NOMO-1 treated with dmso at 0.1 percent for 144 hours (cell line): ENCODE data around the gene VIPR1.

ENCODE experiments used
- DNase-seq: peaks from one replicate; lab custom pipeline; 2025; ENCODE audit not compliant: unreplicated experiment; lab: John Stamatoyannopoulos, UW

The VIPR1 gene

GRCh38 chr3:42493126-42493797, 9.2 kb upstream of the VIPR1 start:
- no peak for DNase-seq

DNA sequence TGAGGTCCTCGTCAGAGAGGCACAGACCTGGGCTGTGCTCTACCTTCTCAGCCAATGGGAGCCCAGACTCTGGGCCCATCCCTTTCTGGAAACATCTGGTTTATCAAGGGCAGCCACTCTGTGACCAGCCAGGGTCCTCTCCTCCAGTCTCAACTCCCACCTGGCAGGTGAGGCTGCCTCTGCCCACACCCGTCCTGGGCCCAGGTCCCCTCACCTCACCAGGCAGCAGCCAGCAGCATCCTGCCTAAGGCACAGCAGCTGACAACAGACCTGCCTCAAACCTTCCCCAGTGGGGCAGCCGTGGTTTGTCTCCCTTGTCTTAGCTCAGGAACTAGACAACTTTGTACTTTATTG, 8.7 kb upstream of the VIPR1 start:
- DNase-seq = no peak

DNA sequence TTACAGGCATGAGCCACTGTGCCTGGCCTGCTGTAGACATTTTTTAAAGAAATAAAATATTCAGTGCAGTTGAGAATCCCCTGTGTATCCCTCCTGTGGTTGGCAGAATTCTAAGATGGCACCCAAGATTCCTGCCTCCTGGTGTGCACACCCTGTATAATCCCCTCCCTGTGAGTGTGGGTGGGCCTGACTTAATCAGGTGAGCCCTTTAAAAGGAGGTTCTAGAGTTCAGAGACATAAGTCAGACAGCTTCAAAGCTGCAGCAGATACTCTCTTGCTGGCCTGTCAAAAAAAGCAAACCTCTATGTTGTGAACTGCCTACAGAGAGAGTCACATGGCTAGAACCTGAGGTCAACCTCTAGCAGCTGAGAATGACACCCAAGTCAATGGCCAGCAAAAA, 7.0 kb upstream of the VIPR1 start:
- DNase-seq = no peak

DNA sequence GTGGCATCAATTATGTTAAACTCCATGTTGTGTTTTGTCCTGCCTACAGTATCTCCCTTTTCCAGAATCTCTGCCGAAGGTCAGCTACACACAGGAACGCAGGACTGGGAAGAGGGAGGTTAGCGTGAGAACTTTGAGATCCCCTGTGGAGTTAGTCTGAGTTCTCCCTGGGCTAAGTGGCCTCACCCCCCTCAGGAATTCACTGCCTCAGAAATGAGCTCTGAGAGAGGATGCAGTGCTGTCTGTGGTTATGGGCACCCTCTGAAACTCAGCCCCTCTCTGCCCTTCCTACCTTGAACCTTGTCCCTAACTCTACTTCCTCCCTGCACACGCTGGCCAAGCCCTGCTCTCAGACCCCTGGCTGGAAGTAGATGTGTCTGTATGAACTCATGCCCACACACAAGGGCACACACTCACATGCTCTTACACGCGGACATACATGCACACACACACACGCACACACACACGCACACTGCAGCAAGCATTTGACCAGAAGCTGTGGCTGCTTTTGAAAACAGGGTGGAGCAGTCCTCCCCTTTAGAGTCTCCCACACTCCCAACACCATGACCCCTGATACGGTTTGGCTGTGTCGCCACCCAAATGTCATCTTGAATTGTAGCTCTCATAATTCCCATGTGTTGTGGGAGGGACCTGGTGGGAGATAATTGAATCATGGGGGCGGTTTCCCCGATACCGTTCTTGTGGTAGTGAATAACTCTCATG, 5.3 kb upstream of the VIPR1 start:
- DNase-seq = no peak

DNA sequence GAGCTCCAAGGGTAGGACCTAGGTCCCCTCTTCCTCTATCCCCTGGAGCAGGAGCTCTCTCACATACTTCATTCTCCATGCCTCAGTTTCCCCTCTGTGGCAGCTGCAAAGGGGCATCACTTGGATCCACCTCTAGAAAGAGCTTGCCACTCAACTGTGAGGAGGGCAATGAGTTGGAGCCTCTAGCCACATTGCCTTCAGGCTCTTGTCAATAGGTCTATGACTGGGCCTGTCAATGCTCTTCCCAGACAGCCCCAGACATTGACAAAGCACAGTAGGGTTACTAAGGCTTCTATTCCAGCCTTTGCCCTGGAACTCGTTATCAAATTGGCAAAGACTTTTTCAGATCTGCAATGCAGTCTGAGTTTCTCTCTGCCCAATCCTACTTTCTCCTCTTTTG, 4.4 kb upstream of the VIPR1 start:
- no peak for DNase-seq

- DNase-seq = no peak
These were observed 3.5 kb upstream of the VIPR1 start for GRCh38 chr3:42498791-42499477.

GRCh38 chr3:42499478-42499871, 3.0 kb upstream of the VIPR1 start:
- no peak for DNase-seq

GRCh38 chr3:42500091-42500490, 2.4 kb upstream of the VIPR1 start:
- DNase-seq = no peak

DNA sequence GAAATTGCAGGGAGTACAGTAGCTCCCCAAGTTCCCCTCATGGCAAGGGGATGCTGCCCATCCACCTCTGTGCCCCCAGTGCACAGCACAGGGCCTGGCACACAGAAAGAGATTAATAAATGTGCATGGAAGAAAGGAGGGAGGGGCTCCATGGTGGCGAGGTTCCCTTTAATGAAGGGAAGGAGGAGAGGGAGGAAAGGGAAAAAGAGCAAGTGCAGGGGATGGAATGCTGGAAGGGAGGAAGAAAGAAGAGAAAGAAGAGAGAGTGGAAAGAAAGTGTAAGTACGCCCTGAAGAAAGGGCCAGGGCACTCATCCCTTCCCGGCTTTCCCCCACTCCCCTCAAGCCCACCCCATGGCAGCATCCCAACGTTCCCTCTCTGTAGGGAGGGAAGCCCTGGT, 1.5 kb upstream of the VIPR1 start:
- DNase-seq = no peak

GRCh38 chr3:42501321-42501680, 1.1 kb upstream of the VIPR1 start:
- no peak for DNase-seq

GRCh38 chr3:42501681-42502428, 588 bp upstream of the VIPR1 start:
- peak; percentile 42 for DNase-seq

DNA sequence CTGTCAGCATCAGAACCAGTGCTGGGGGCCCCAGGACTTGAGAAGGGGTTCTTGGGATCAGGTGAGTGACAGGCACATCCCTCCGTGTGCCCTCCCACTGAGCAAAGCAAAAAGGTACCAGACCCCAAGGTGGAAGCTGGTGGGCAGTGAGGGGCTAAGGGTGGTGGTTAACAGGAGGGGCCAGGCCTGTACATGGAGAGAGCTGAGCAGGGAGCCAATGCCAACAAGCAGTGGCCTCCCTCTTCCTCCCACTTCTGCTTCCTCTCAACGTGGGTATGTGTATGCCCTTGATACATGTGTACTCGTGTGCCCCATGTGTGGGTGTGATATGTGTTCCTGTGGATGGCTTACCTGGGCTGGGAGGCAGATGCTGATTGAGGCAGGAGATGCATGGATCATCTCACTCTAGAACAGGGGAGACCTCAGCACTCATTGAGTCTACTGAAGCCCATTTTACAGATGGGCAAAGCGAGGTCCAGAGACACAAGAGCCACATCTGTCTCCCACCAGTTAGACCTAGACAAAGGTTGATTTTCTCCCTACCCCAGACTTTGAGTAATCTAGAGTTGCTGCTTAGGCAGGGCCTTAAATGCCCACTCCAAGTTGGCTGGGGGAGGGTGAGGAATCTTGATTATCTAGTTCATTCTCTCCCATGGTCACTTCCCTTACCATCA, 945 bp downstream of the VIPR1 start:
- DNase-seq = no peak

- DNase-seq = no peak
These were observed 1.5 kb downstream of the VIPR1 start for GRCh38 chr3:42503957-42504333.

GRCh38 chr3:42504334-42505127, 2.1 kb downstream of the VIPR1 start:
- DNase-seq = no peak

DNA sequence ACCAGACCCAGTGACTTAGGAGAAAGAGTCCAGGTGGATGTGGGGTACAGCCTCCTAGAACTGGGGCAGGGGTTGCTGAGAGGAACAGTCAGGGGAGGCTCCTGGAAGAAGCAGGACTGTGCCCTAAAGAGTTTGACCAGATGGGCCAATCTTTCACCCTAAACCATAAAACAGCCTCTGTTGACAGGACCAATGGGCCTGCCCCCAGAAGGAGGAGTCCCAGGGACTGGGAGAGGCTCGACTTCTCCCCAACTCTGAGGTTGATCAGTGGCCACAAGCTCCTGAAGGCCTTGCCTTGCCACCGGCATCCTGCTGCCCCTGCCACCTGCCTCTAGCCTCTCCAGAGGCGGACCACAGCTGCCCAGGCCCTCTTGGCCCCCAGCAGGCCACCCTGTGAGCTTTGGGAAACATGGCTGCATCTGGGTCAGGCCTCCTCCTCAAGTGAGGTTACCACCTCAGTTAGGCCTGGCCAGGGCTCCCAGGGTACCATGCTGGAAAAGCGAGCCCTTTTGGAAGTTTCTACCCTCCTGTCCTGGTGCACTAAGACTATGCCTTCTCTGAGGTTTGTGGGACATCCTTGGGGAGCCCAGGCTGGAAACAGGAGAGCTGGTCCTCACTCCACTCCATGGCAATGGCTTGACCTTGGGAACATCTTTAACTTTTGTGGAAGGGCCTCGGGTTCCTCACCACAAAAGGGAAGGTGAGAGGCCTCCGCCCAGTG, 2.8 kb downstream of the VIPR1 start:
- DNase-seq = no peak

DNA sequence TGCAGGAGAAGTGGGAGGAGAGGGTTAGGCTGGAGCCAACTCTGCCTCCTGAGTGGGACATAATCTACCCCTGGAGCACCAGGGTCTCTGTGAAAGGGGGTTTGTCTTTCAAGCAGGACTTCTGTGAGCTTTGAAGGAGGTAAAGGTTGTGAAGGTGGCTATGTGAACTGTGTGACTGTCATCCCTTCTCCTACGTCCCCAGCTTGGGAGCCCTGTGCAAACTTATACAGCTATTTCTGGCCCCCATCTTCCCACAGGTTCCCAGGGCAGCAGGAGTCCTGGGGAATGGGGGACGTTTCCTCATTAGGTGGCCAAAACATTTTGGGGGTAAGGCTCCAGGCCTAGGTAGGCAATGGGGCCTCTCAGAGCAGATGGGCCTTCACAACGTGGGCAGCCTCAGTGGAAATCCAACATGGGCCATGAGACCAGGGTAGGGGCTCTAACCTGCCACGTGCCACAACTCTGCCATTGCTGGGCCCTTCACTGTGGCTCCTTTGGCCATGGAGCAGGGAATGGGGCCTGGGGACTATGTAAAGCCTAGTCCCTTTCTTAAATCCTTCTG, 3.5 kb downstream of the VIPR1 start:
- no peak for DNase-seq

DNA sequence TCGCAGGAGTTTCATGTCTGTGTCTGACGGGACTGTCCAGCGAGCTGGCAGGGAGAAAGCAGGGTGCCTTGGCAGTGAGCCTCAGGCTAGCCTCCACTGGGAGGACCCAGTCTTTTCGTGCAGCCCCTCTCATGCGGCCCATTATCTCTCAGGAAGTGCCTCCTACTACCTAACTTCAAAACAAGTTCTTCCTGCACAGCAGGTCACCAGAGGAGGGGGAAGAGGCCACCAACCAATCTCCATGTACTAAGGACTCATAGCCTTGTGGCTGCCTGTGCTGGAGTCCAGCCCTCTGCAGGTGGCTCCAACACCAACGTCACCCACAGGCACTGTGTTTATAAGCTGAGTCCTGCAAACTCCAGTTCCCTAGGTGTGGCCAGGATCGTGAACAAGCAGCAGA, 4.8 kb downstream of the VIPR1 start:
- no peak for DNase-seq

GRCh38 chr3:42507761-42508335, 5.4 kb downstream of the VIPR1 start:
- no peak for DNase-seq

GRCh38 chr3:42508562-42508961, 6.1 kb downstream of the VIPR1 start:
- no peak for DNase-seq
